NK-92 (cell line): ENCODE results near the gene C17orf113.
"Not testable (repeated sequence)": the region's sequence is repeated elsewhere in the genome, so short reads cannot be mapped to it uniquely, and the experiment has no call there.

ENCODE experiments used
- DNase-seq: peaks from one replicate; lab custom pipeline; 2025; ENCODE audit not compliant: unreplicated experiment; lab: John Stamatoyannopoulos, UW

Gene C17orf113

DNA sequence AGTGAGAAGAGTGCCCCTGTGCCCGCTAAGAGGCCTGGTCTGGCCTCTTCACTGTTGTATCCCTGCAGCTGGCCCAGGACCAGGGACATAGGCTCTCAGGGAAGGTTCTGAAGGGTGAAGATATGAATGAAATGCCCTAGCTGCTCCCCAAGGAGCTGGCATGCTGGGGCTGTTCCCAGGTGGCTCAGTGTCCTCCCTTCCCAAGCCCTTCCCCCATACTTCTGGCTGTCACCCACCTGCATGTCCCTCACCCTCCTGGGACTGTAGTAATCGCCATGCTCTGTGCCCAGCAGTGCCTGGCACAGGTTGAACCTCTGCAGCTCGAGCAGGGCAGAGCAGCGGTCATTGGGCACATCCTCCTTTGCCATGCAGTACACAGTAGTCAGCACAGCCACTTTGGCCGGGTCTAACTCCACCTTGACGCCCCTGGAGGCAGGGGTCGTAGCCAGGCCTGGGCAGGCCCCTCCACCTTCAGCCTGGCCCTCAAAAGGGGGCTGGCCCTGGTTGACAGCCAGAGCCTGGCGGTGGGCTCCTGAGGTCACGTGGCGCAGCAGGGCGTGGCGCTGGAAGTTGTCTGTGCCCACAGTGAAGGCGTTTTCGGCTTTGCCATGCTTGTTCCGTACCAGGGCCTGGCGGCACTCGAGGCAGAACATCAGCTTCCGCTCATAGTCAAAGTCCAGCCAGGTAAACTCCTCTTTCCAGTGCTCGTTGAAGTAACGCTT, 7.6 kb downstream of the C17orf113 start:
- DNase-seq = no peak

DNA sequence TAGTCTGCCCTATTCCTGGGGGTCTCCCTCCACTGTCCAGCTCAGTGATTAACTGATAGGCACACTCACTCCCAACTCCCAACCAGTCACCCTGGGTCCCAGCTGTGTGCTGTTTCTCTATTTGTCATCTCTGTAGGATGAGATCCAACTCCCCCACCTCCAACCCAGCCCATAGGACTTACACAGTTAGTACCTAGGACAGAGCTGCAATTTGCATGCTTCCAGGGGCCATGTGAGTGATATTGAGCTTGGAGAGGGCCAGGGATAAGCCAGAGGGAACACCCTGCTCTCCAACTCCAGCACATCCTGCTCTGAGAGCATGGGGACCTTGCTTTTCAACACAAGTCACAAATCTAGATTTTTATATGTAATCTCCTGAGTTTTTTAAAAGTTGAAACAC, 8.8 kb downstream of the C17orf113 start:
- no peak for DNase-seq

DNA sequence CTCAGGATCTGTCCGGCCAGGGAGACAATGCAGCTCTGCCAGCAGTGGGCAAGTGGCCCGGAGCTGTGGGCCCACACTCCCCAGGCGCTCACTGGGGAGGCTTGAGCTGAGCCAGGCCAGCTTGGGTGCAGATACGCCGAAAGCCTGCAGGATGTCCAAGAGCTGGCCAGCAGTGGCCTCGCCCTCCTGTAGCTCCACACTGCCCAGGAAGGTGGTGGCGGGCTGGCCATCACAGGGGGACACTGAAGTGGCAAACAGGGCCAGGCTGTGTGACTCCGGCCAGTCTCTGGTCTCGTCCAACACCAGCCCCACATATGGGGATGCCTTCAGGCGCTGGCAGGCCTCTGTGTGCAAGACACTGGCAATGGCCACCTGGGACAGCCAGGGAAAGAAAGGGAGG, 9.6 kb downstream of the C17orf113 start:
- no peak for DNase-seq

DNA sequence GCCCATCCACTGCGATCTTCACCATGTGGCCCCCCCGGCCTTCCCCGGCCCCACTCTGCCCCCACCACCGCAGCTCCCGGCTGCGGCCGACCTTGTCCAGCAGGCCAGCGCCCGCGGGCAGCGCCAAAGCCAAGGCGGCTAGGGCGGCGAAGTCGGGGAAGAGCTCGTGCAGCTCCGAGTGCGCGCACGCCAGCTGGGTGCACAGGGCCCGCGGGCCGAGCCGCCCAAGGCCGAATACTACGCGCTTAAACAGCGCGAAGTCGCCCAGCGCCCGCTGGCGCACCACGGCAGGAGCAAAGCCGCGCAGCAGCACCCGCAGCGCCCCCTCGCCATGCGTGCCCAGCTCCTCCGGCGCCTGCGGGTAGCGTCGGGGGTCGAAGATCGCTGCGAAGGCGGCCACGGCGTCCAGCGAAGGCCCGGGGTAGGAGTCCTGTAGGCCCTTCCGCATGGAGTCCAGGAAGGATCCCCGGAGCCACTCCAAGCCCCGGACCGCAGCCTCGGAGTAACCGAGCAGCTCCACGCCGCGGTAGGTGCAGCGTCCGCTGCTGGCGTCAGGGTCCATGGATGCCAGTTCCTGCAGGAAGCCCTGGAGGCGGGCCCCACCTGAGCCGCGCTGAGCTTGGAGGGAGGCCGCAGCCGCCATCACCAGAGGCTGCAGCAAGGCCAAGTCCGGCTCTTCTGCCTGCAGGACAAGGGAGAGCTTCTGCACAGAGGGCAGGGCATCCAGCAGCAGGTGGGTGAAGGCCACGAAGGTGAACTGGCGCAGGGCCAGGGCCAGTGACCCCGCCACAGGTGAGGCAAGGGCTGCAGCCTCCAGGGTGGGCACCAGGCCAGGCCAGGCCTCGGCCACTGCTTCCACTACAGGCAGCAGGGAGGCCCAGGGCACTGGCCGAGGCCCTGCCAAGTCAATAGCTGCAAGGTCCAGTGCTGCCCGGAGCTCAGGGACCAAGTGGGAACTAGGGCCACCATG, 10.3 kb downstream of the C17orf113 start:
- no peak for DNase-seq

DNA sequence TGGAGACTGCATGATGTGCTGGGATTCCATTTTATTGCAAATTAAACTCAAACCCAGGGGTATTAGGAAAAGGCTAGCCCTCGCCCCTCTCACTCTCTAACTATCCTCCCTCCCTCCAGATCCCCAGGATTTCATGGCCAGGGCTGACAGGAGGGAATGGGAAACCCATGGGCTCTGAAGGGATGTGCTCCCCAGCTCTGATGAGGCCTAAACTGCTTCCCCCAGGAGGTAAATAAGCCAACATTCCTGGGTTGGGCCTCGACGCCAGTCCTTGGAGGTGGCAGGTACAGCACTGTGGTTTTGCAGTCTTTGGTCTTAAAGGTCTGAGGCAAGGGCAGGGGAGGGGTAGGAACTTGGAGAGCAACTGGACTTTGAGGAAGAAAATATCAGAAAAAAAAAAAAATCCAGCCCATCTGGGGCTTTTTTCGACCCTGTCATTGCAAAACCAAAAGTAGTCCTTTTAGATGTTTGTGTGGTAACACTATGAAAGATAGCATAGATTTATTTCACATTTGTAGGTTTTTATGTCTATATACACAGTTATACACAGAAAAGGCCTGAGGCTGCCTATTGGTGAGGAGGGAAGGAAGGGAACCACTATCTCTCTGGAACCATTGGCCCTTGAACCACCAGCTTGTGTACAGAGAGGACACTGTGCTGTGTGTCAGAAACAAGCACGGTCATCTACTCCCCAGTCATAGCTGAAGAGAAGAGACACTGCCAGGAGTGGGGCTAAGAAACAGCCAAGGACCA, 12.0 kb downstream of the C17orf113 start:
- DNase-seq = no peak

DNA sequence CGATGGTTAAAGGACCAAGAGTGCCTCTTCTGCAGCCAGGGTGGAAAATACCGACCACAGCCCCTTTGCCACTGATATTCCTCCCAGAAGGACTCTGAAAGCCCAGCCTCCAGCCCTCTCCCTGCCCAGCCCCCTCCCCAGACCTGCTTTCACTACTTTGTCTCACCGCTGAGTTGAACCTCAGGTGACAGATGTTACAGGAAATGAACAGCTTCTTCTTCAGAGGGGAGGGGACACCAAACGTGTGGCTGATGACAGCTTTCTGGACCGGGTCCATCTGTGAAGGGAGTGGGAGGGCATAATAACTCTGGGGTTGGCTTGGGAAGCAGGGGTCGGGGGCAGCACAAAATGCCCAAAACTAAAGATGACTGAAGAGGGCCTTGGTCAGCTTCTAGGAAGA, 16.3 kb downstream of the C17orf113 start:
- no peak for DNase-seq

DNA sequence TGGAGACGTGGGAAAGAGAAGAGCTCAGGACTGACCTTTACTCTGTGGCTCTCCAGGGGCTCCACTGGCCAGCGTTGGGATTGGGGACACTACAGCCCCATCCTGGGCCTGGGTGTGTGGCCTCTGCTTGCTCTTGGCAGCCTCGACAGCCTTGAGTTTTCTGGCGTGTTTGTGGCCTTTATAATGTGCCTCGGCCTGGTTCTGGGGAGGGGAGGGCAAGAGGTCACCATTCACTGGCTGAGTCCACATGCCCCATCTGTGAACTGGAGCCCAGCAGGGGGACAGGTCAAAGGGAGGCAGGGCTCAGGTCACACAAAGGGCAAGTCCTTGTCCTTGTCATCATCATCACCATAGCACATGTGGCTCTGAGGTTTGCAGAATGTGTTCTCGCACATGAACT, 18.8 kb downstream of the C17orf113 start:
- no peak for DNase-seq

DNA sequence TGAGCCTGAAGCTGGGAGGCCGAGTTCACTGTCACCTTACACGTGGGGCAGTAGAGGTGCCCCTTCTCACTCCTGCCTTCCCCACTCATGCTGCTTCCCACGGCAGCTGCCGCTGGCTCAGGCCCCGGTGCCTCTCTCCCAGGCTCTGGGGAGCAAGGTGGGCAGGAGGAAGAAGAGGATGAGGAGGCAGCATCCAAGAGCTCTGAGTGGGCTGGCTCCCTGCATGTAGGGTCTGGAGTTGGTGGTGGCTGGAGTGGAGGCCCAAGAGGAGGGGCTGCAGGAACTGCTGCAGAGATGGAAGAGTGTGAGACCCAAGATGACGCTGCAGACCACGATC, 21.6 kb downstream of the C17orf113 start:
- no peak for DNase-seq

DNA sequence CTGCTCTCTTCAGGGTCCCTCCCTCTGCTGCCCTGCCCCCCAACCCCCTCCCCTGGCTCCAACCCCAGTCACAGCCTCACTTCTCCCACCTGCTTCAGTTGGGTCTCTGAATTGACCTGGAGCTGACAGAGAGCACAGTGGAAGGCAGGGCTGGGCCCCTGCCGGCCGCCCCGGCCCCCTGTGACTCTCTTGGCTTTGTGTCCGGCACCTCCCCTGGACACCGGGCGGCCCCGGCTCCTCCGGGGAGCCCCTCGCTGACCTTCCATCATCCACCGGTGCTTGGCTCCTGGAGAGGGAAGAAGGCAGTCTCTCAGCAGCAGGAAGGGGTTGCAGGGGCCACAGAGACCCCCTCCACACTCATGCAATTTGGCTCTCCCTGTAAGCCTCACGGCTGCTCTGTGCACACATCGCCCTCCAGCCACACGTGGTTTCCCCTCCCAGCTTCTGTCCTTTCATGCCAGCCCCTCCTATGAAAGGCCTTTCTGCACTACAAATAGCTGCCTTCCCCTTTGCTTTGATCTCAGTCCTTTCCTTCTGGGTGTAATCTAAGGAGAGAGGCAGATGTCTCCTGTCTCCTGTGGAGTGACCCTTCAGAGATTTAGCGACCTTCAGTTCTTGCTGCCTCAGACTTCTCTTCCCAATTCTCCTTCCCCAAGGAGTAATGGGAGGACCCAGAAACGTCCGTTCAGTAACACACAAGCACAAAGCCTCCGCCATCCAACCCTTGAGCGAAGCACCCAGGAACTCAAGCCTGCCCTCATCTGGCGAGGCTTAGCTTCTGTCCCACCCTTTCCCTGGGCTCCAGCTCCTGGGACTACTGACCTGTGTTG, 22.2 kb downstream of the C17orf113 start:
- DNase-seq = no peak

DNA sequence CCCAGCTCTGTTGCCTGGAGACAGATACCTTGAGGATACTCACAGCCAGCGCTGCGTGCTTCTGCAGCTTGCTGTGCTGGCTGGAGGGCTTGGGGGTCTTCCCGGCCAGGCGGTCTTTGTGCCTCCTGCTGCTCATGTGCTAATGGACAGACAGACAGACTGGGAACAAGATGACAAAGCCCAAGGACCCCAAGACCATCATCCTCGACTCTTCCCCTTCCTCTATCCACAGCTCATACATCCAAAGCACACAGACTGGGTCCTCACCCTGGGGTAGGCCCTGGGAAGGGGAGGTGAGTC, 22.9 kb downstream of the C17orf113 start:
- DNase-seq = no peak

DNA sequence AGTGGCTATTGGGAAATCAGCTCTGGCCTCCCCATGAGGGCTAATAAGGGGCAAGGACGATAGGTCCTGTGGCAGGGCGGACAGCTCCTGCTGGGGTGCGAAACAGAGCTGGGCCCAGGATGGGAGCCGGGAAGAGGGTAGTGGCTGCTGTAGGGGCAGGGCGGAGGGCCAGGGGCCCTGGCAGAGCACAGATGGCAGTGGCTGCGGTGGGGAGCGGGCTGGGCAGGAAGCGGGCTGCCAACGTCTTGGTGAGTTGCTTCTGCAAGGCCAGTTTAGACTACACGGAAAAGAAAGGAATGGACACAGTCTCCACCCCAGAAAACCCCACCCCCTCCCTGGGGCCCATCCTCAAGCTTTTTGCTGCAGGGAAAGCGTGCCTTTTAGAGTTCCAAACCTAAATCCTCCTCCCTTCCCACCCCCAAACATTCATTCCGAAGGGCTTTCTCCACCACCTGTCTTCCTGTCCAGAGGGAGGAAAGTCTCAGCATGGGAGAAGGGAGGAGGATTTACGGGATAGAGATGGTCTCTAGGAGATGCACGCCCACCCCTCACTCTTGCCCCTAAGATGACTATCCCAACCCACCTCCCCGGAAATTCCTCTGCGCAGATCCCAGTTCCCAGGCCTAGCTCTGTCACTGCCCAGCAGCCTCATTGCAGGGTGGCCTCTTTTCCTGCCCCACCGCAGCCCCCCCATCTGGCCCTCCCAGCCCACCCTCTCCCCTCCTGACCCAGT, 23.4 kb downstream of the C17orf113 start:
- DNase-seq = no peak

DNA sequence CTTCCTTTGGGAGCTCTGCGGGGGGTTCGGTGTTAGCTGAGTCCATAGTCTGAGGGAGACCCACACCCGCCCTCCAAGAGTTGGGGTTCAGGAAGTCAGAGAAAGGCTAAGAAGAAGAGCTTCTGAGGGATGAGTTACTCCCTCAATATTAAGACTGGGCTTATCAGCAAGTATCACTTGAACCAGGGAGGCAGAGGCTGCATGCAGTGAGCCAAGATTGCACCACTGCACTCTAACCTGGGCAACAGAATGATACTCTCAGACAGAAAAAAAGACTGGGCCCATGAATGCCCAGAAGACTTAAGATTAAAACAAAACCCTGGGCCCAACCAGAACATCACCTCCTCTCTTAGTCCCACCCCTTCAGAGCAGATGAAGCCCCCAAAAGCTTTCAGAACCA, 24.5 kb downstream of the C17orf113 start:
- DNase-seq = no peak

DNA sequence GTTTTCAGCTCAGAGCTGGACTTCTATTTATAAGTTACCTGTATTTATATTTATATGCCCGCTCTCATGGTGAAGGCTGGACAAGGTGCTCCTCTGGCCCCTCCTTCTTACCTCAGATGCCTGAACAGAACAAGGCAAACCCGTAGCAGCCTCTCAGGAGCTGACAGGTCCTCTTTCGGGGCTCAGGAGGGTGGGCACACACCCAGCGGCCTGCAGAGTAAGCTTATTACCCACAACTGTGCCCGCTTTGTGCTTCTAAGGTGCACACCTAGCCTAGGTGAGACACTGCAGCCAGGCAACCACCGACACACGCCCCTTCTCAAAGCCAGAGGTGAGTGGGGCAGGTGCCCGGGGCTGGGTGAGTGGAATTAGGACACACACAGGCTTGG, 25.2 kb downstream of the C17orf113 start:
- DNase-seq = no peak

DNA sequence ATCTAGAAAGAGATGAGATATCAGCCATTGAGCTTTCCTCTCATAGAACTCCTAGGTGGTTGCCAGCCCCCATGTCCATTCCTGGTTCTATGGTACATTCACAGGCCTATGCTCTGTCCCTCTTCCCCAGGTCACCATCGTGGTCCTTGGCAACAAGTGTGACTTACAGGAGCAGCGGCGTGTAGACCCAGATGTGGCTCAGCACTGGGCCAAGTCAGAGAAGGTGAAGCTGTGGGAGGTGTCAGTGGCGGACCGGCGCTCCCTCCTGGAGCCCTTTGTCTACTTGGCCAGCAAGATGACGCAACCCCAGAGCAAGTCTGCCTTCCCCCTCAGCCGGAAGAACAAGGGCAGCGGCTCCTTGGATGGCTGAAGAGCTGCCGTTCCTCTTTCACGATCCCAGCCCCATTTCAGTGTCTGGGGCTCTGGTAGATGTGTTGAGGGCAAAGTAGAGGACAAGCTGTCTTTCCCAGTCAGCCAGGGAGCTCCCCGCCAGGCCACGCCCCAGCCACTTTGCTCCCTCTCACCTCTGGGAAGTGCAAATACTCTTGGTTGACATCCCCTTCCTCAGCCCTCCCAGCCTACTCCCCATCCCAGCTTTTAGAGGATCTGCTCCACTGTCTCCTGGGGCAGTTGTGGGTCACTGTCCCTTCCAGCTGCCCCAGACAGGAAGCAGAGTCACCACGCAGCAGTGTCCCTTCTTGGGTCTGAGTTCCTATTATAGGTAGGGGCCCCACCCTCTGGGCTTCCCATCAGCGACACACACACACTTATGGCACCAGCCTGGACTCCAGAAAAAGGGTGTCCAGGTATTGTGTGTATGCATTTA, 26.7 kb downstream of the C17orf113 start:
- DNase-seq = no peak

DNA sequence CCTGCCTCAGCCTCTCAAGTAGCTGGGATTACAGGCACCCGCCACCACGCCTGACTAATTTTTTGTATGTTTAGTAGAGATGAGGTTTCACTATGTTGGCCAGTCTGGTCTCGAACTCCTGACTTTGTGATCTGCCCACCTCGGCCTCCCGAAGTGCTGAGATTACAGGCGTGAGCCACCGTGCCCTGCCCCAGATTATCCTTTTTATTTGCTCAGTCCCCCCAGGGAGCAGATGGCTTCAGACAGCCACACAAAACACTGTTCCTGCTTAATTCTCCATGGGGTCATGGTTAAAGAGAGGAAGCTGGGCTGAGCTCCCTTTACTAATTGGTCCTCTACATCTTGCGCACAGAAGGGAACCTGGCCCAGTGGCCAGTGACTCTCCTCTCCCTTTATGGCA, 29.6 kb downstream of the C17orf113 start:
- not testable (repeated sequence) for DNase-seq

DNA sequence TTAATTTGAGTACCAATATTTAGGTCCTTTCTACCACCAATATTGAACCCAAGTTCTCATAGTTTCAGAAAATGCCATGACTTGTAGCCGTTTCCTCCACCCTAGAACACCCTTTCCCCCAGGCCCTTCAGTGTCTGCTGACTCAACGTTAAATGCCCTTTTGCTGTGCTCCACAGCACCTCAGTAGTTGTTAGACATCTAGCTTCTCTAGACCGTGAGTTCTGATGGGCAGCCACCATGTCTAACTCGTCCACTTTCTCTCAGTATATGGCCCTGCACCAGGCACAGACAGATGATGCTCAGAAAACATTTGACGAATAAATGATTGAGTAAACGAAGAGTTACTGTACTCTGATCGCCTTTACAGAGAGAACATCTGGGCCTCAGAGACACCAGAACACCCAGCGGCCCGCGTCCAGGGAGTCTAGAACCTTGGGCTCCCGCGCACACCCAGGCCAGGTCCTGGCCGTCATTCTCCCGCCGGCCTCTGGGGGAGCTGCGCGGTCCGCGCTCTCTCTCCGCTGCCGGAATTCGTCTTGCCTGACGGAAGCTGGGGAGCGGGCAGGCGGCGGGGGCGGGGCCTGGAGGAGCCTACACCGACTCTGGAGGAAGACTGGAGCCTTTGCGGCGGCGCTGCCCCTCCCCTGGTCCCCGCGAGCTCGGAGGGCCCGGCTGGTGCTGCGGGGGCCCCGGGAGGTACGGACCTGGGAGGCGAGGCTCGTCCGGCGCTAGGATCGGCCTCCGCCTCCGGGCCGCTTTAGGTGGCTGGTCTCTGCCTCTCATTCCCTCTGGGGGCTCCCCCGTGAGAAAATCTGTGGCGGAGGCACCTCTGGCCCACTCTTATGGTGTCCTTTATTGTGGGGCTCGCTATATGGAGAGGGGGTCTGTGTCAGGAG, 30.6 kb downstream of the C17orf113 start, which contains the start of gene NKIRAS2:
Gene NKIRAS2 (plus strand): TSS at position 582 of the 896 bp plus-strand sequence. CDS start 1,488 bp downstream, outside the sequence.
- DNase-seq = peak; percentile 46

DNA sequence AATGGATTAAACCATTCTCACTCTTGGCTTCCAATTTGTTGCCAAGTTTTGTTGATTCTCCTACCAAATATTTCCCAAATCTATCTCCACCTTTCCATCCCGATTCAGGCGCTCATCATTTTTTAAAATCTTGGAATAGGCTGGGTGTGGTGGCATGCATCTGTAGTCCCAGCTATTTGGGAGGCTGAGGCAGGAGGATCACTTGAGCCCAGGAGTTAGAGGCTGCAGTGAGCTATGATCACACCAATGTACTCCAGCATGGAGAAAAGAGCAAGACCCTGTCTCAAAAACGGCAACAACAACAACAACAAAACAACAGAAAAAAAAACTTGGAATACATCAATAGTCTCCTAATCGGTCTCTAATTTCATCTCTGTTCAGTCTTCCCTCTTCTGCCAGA, 31.4 kb downstream of the C17orf113 start:
- no peak for DNase-seq

DNA sequence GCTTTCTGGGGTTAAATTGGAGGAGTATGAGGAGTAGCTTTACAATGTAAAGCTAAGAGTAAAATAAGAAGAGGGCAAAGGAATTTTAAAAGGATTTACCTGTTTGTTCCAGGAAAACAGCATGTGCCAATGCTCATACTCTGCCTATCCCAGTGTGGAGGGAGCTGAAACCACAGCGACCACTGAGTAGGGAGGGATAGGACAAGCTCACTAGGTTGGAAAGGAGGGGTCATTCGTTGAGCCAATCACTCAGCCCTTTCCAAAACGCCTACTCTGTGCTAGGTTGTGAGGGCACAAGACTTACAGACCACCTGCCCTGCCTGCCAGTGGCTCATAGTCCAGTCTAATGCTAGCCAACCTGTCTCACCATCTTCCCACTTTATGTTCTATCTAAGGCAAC, 32.1 kb downstream of the C17orf113 start:
- no peak for DNase-seq
